SKM-1 (cell line): ENCODE results near the gene MAGEB10.
"Not testable (repeated sequence)": the region's sequence is repeated elsewhere in the genome, so short reads cannot be mapped to it uniquely, and the experiment has no call there.

Experiments
- DNase-seq: peaks from one replicate; lab custom pipeline; 2025; ENCODE audit not compliant: unreplicated experiment; lab: John Stamatoyannopoulos, UW

The MAGEB10 gene

GRCh38 chrX:27807690-27808089 lies at the start of gene MAGEB10:
MAGEB10 (plus strand) TSS chrX:27807990; CDS start chrX:27821307, 13,317 bp downstream.
- DNase-seq = no peak

GRCh38 chrX:27765718-27766117 lies 42.1 kb upstream of the MAGEB10 start:
- no peak for DNase-seq

GRCh38 chrX:27767387-27767786 lies 40.4 kb upstream of the MAGEB10 start:
- no peak for DNase-seq

GRCh38 chrX:27775984-27776383 lies 31.8 kb upstream of the MAGEB10 start:
- DNase-seq = no peak

GRCh38 chrX:27796640-27797257 lies 11.0 kb upstream of the MAGEB10 start:
- DNase-seq = no peak

GRCh38 chrX:27797575-27797974 lies 10.2 kb upstream of the MAGEB10 start:
- DNase-seq = no peak

GRCh38 chrX:27808226-27808625 lies 436 bp downstream of the MAGEB10 start:
- DNase-seq = no peak

- not testable (repeated sequence) for DNase-seq
Measured at GRCh38 chrX:27808991-27809859, 1.4 kb downstream of the MAGEB10 start.

- DNase-seq = no peak
Measured at GRCh38 chrX:27815209-27815608, 7.4 kb downstream of the MAGEB10 start.

- no peak for DNase-seq
Measured at GRCh38 chrX:27823812-27824211, 16.0 kb downstream of the MAGEB10 start.

- no peak for DNase-seq
Measured at GRCh38 chrX:27838185-27838584, 30.4 kb downstream of the MAGEB10 start.

- no peak for DNase-seq
Measured at GRCh38 chrX:27840881-27841280, 33.1 kb downstream of the MAGEB10 start.

- no peak for DNase-seq
Measured at GRCh38 chrX:27842859-27843258, 35.1 kb downstream of the MAGEB10 start.

- no peak for DNase-seq
Measured at GRCh38 chrX:27860337-27860736, 52.5 kb downstream of the MAGEB10 start.

GRCh38 chrX:27863809-27864208 lies 56.0 kb downstream of the MAGEB10 start:
- DNase-seq = no peak
